ENCODE data around the gene KYAT1.
"Not testable (repeated sequence)": the region's sequence is repeated elsewhere in the genome, so short reads cannot be mapped to it uniquely, and the experiment has no call there.

KYAT1 gene

DNA sequence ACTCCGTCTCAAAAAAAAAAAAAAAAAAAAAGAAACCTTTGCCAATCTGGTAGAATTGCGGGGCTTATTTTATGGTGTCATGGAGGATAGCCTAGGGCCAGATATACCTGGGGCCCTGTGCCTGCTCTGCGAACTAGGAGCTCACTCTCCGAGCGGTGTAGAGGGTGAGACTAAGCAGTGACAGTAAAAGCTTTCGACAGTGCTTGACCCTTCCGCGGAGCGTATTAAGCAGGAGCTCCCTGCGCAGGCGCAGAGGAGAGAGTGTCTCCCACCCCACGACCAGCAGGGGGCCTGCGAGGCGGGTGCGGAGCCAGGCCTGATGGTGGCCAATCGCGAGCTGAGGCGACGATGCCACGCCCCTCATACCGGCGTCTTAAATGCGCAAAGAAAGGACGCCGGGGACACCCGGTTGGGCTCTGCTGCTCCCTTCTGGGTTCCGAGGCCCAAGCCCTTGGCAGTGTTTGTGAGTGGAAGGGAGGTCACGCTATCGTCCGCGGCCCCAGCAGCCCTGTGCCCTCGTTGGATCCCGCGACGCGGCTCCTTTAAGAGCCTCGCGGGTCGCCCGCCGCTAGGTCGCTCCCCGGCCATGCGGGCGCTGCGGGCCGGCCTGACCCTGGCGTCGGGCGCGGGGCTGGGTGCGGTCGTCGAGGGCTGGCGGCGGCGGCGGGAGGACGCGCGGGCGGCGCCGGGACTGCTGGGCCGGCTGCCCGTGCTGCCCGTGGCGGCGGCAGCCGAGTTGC is 63.5 kb downstream of the KYAT1 start, which contains the start of gene ENDOG:
Gene ENDOG (plus strand): TSS at position 402 of the 740 bp plus-strand sequence. CDS start 185 bp downstream, at position 587.
- DNase-seq (ENCODE audit: low spot score) = peak; percentile 100

GRCh38 chr9:128810873-128811272 is 70.9 kb downstream of the KYAT1 start:
- DNase-seq (ENCODE audit: low spot score) = no peak

DNA sequence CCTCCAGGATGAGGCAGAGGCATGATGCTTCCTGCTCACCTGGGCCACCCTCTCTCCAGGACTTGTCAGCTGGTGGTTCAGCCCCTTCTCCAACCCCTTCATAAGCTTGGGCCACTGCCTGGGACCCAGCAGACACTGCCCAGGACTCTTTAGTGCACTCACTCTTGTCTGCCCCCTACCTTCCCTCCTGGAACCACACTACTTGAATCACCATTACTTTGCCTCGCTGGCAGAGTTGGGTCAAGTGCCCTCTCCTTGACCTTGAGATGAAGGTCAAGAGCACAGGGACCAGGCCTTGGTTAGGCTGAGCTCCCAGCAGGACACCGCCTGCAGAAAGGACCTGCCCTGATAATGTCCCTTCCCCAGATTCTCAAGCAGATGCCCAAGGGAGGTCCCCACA is 71.9 kb downstream of the KYAT1 start:
- no peak for DNase-seq (ENCODE audit: low spot score)

GRCh38 chr9:128809036-128809599 is 72.6 kb downstream of the KYAT1 start:
- no peak for DNase-seq (ENCODE audit: low spot score)

GRCh38 chr9:128808543-128808942 is 73.2 kb downstream of the KYAT1 start:
- DNase-seq (ENCODE audit: low spot score) = no peak

GRCh38 chr9:128807827-128808226 is 73.9 kb downstream of the KYAT1 start:
- no peak for DNase-seq (ENCODE audit: low spot score)

DNA sequence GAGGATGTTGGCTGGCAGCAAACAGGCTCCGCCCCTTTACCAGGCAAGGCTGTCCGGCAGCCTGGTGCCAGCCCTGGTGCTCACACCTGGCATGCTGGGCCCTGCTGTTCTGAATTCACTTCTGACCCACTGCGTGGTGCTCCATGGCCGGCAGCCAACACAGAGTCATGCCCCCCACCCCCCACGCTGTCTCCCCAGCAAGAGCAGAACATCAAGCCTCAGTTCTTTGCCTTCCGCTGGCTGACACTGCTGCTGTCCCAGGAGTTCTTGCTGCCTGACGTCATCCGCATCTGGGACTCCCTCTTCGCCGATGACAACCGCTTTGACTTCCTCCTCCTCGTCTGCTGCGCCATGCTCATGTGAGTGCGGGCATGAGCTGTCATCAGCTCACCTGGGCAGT is 76.1 kb downstream of the KYAT1 start:
- DNase-seq (ENCODE audit: low spot score) = no peak

DNA sequence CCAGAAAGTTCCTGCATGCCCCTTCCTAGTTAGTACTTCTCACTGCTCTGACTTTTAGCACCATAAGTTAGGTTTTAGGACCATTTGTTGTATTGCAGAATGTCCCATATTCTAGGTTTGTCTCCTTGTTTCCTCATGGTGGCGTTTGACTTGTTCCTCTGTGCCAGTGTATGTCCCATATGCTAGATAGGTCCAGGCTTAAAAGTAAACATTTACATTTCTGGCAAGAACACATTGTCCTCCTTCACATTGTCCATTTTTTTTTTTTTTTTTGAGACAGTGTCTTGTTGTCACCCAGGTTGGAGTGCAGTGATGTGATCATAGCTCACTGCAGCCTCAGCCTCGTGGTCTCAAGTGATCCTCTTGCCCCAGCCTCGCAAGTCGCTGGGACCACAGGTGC is 79.3 kb downstream of the KYAT1 start:
- no peak for DNase-seq (ENCODE audit: low spot score)

GRCh38 chr9:128800061-128800460 is 81.7 kb downstream of the KYAT1 start:
- DNase-seq (ENCODE audit: low spot score) = no peak

- no peak for DNase-seq (ENCODE audit: low spot score)
Measured at GRCh38 chr9:128798896-128799295, 82.9 kb downstream of the KYAT1 start.

GRCh38 chr9:128794961-128795360 is 86.8 kb downstream of the KYAT1 start:
- not testable (repeated sequence) for DNase-seq (ENCODE audit: low spot score)

GRCh38 chr9:128792978-128793686 is 88.6 kb downstream of the KYAT1 start:
- no peak for DNase-seq (ENCODE audit: low spot score)

DNA sequence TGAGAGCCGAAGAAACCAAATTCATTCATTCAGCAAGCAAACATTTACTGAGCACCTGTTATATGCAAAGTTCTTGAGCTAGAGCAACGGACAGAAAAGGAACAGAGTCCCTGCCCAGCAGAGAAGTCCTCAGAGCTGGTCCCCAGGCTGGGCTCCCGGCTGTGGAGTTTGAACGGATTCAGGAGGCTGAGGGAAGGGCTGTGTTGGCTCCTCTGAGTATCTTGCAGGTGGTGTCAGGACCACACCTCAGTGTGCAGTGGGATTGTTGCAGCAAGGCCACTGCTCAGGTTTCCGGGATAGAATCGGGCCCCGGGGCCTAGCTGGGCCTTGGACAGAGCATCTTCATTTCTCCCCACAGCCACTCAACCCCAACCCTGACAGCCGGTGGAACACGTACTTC is 89.6 kb downstream of the KYAT1 start:
- DNase-seq (ENCODE audit: low spot score) = no peak

DNA sequence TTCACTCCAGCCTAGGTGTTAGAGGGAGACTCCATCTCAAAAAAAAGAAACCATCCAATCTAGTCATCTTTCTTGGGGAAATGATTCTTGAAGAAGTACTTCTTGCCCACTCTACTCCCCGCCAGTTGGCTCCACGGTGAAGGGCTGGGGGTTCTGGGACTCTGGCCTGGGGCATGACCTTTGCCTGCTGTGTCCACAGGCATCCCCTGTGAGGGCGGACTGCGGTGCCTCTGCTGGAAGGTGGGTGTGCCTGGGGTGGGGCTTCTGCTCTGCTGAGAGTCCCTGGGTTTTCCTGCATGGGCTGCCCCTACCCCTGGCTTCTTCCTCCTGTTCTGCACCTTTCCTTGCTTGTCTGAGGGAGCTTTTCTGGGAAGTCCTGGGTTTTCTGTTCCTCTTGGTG is 91.2 kb downstream of the KYAT1 start:
- no peak for DNase-seq (ENCODE audit: low spot score)

DNA sequence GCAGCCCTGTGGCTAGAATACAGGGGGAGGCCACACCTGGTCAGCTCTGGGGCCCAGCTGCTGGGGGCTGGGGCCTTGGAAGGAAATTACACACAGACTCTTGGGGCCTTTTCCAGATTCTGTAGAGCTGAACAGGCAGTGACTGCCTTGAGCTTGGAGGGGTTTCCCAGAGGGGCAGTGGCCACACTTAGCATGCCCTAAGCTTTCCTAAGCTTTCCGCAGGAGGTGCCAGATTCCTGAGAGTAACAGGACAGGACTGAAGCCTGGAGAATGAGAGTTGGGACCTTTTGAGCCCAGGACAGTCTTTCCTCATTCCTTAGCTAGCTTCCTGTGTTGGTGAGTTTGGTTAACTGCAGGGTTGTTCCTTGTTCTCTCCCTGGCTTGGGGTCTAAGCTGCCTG is 93.3 kb downstream of the KYAT1 start:
- no peak for DNase-seq (ENCODE audit: low spot score)

GRCh38 chr9:128787659-128788058 is 94.1 kb downstream of the KYAT1 start:
- DNase-seq (ENCODE audit: low spot score) = no peak

DNA sequence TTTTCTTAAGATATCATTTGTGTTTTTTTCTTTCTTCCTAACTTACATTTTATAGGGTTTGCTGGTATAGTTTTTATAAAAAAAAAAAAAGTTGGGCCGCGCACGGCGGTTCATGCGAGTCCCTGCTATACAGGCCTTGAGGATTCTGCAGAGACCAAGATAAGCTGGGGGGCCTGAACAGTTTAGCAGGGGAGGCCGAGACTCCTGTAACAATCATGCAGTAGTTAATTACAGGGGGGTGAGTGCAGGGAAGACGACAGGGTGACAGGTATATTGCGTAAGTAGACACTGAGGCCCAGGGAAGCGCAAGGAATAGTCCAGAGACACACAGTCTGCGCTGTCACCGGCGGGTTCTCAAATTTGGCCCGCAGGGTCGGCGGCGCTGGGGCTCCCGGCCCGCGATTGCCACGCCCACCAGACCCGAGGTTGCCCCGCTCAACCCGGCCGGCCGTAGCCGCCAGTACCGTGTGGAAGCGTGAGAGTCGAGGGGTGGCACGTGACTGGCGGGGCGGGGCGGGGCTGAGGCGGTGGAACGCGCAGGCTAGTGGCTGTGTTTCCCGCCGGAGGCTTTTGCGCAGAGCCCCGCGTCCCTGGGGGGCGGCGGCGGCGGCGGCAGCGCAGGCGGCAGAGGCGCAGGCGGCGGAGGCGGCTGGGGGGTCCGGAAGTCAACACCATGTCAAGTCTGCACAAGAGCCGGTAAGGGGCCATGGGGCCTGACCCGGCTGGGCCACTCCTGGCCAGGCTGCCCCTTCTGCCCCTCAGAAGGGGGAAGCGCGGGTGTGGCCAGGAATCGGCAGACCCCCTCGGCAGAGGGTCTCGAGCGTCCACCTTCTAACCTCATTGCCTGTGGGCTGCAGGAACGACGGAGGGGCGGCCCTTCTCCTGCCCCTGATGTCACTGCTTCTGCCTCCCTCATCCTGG is 94.8 kb downstream of the KYAT1 start, which contains the start of gene TBC1D13:
Gene TBC1D13 (plus strand): TSS at position 573 of the 921 bp plus-strand sequence. CDS start 101 bp downstream, at position 674.
- DNase-seq (ENCODE audit: low spot score) = peak; percentile 96

- DNase-seq (ENCODE audit: low spot score) = no peak
Measured at GRCh38 chr9:128785427-128785826, 96.3 kb downstream of the KYAT1 start.

Data from AG08395 (cell line).